ENCODE data around the gene MINDY3.

The MINDY3 gene

GRCh38 chr10:15735763-15736162, 124.5 kb downstream of the MINDY3 start:
- peak; percentile 34 for DNase-seq (ENCODE audit: low read depth)
- no peak for TF ChIP-seq CTCF (conservative IDR thresholded peaks at IDR 0.05; ENCODE audit: control insufficient read depth, insufficient read depth, low read depth, low read length)
- no peak overlapping the region for H3K4me3 ChIP-seq (ENCODE audit: control insufficient read depth, low read depth, low read length)

- TF ChIP-seq CTCF (conservative IDR thresholded peaks at IDR 0.05; ENCODE audit: control insufficient read depth, insufficient read depth, low read depth, low read length): no peak
- no peak overlapping the region for H3K4me3 ChIP-seq (ENCODE audit: control insufficient read depth, low read depth, low read length)
- DNase-seq (ENCODE audit: low read depth): no peak
Measured at GRCh38 chr10:15730341-15730740, 130.0 kb downstream of the MINDY3 start.

GRCh38 chr10:15729890-15730289, 130.4 kb downstream of the MINDY3 start:
- no peak overlapping the region for H3K4me3 ChIP-seq (ENCODE audit: control insufficient read depth, low read depth, low read length)
- DNase-seq (ENCODE audit: low read depth): no peak
- no peak for TF ChIP-seq CTCF (conservative IDR thresholded peaks at IDR 0.05; ENCODE audit: control insufficient read depth, insufficient read depth, low read depth, low read length)
